HUES6 (cell line): Measurements from ENCODE around the gene BHMT.

Source experiments
- H3K27ac ChIP-seq: 2 replicates; pipeline ENCODE4 v1.7.0; 2013; ENCODE audit warnings: low read depth, mild to moderate bottlenecking, low read length, inconsistent platforms
- H3K27me3 ChIP-seq: 2 replicates; pipeline ENCODE4 v1.6.1; 2013; ENCODE audit warnings: low read length; ENCODE audit not compliant: control insufficient read depth, insufficient read depth
- H3K36me3 ChIP-seq: 2 replicates; pipeline ENCODE4 v1.6.1; 2013; ENCODE audit warnings: low read length; ENCODE audit not compliant: control insufficient read depth, insufficient read depth
- H3K4me1 ChIP-seq: 2 replicates; pipeline ENCODE4 v1.6.1; 2013; ENCODE audit warnings: low read length; ENCODE audit not compliant: control insufficient read depth, insufficient read depth
- H3K4me3 ChIP-seq: 2 replicates; pipeline ENCODE4 v1.5.1; 2013; ENCODE audit warnings: low read depth, low read length
- H3K9ac ChIP-seq: one replicate; pipeline ENCODE4 v1.6.1; 2013; ENCODE audit warnings: mild to moderate bottlenecking, low read length
- H3K9me3 ChIP-seq: 2 replicates; pipeline ENCODE4 v1.6.1; 2013; ENCODE audit warnings: low read depth, low read length; ENCODE audit not compliant: control insufficient read depth, insufficient read depth

Gene BHMT, protein sequence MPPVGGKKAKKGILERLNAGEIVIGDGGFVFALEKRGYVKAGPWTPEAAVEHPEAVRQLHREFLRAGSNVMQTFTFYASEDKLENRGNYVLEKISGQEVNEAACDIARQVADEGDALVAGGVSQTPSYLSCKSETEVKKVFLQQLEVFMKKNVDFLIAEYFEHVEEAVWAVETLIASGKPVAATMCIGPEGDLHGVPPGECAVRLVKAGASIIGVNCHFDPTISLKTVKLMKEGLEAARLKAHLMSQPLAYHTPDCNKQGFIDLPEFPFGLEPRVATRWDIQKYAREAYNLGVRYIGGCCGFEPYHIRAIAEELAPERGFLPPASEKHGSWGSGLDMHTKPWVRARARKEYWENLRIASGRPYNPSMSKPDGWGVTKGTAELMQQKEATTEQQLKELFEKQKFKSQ

GRCh38 chr5:79111387-79111959 is at the start of gene BHMT:
Gene BHMT, plus strand, starts transcription at chr5:79111809. Its CDS starts 77 bp downstream, at chr5:79111886.
- Histone ChIP-seq H3K27me3 (peaks cover 58% of the 10 kb centered on the region), H3K27ac (no peak within 1 kb of the TSS), H3K36me3 (no peaks in the 10 kb centered on the region), H3K9ac (no peak within 1 kb of the TSS), H3K9me3 (no peaks in the 10 kb centered on the region), H3K4me3 (peak within 1 kb of the TSS; percentile 70), H3K4me1 (no peaks in the 10 kb centered on the region)

DNA sequence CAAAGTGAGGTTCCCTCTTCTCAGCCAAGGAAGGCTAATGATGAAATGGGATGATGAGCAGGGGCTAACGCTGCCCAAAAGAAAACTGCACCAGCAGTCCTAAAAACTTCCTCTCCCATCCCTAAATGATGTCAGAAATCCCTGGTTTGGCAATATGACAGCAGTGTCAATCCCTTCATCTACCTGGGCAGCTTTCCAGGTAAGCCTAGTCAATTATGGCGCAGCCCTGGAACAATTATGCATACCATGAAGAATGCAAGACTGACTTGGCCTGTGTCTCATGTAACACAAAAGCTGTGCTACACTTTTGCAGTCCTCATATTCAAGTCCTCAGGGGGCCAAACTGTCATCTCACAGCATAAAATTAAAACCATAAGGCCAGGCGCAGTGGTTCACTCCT is 49.2 kb upstream of the BHMT start:
- Histone ChIP-seq H3K9me3 (no peaks in the 10 kb centered on the region), H3K4me3 (no peak overlapping the region), H3K4me1 (0 out of 2 replicates have a peak, but pooled peaks cover 3% of the 10 kb centered on the region), H3K27me3 (no peaks in the 10 kb centered on the region), H3K9ac (no peak overlapping the region), H3K27ac (no peak overlapping the region), H3K36me3 (no peaks in the 10 kb centered on the region)

DNA sequence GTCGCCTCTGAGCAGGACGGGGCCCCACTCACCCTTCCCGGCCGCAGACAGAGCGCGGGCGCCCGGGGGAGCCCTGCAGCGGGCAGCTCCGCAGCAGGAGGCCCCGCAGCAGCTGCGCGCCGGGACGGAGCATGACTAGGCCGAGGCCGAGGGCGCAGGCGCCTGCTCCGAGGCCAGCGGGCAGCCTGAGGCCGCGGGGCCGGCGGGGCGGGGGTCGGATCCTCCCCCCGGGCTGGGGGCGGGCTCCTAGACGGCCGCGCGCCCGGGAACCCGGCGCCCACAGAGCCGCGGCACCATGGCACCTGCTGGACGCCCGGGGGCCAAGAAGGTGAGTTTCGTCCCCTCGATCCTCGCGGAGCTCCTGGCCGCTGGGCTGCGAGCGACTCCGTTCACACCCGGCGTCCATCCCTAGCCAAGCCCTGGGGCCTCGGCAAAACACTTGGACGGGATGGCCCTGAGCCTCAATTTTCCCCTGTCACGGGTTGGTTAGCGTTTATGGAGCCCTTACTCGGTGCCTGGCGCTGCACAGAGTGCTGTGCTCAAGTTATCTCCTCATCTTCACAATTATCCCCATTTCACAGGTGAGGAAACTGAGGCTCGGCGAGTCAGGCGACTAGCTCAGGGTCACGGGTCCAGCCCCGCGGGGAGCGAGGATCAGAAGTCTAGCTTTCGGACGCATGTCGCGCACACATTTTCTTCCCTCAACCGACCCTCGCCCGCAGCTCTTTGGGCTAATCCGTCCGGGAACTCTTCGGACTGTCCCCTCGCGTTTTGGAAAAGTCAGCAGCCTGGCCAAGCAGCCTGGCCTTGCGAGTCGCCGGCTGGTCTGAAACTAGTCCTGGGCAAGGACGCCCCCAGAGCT is 41.9 kb upstream of the BHMT start, which contains the start of the genes BHMT2 and DMGDH:
BHMT2 (plus strand) TSS at position 280 of the 862 bp plus-strand sequence; CDS start at position 296, 16 bp downstream.
DMGDH (minus strand) TSS at position 187 of the 862 bp plus-strand sequence; CDS start at position 133, 54 bp downstream.
- H3K4me3 ChIP-seq = peak within 1 kb of the TSS; percentile 32; the same call in 1 of the 2 replicates

DNA sequence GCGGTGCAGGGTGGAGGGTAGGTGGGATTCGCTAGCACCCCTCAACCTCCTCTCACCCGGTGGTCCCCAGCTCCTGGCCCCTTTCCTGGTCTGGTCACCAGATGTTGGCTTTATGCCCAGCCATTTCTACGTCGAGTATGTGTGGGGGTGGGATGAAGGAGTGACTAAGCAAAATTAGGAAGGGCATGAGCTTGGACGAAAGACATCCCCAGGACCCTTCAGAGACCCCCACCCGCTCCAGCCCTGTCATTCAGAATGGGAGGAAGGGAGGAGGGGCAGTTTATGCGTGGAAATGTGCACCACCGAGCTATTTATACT is 41.3 kb upstream of the BHMT start:
- Histone ChIP-seq H3K27ac (no peak overlapping the region), H3K9me3 (peaks cover 8% of the 10 kb centered on the region), H3K9ac (no peak overlapping the region), H3K4me1 (peaks cover 5% of the 10 kb centered on the region; the same call in 1 of the 2 replicates), H3K36me3 (no peaks in the 10 kb centered on the region), H3K27me3 (no peaks in the 10 kb centered on the region), H3K4me3 (no peak overlapping the region)

More for the DNA sequence above, 41.9 kb upstream of the BHMT start, which contains the start of the genes BHMT2 and DMGDH:
- Histone ChIP-seq H3K9me3 (peaks cover 8% of the 10 kb centered on the region), H3K9ac (no peak within 1 kb of the TSS), H3K27me3 (no peaks in the 10 kb centered on the region), H3K36me3 (no peaks in the 10 kb centered on the region), H3K4me1 (peaks cover 5% of the 10 kb centered on the region; the same call in 1 of the 2 replicates), H3K27ac (no peak within 1 kb of the TSS)

GRCh38 chr5:79074641-79075040 is 37.0 kb upstream of the BHMT start:
- Histone ChIP-seq H3K36me3 (no peaks in the 10 kb centered on the region), H3K4me1 (peaks cover 5% of the 10 kb centered on the region; the same call in 1 of the 2 replicates), H3K27ac (no peak overlapping the region), H3K9ac (no peak overlapping the region), H3K9me3 (peaks cover 8% of the 10 kb centered on the region), H3K27me3 (no peaks in the 10 kb centered on the region), H3K4me3 (no peak overlapping the region)

- H3K36me3 ChIP-seq = no peaks in the 10 kb centered on the region
- no peak overlapping the region for H3K27ac ChIP-seq
- H3K9ac ChIP-seq = no peak overlapping the region
- H3K4me1 ChIP-seq = no peaks in the 10 kb centered on the region
- no peaks in the 10 kb centered on the region for H3K27me3 ChIP-seq
- peaks cover 8% of the 10 kb centered on the region for H3K9me3 ChIP-seq
- no peak overlapping the region for H3K4me3 ChIP-seq
Measured at GRCh38 chr5:79075646-79076426, 35.8 kb upstream of the BHMT start.

- Histone ChIP-seq H3K9ac (no peak overlapping the region), H3K27ac (no peak overlapping the region), H3K27me3 (no peaks in the 10 kb centered on the region), H3K4me3 (no peak overlapping the region), H3K36me3 (no peaks in the 10 kb centered on the region), H3K9me3 (peaks cover 8% of the 10 kb centered on the region), H3K4me1 (no peaks in the 10 kb centered on the region)
Measured at GRCh38 chr5:79076819-79077218, 34.8 kb upstream of the BHMT start.

- Histone ChIP-seq H3K9ac (no peak overlapping the region), H3K4me3 (no peak overlapping the region), H3K36me3 (no peaks in the 10 kb centered on the region), H3K27me3 (no peaks in the 10 kb centered on the region), H3K27ac (no peak overlapping the region), H3K9me3 (peaks cover 8% of the 10 kb centered on the region), H3K4me1 (no peaks in the 10 kb centered on the region)
Measured at GRCh38 chr5:79077680-79078365, 33.8 kb upstream of the BHMT start.

DNA sequence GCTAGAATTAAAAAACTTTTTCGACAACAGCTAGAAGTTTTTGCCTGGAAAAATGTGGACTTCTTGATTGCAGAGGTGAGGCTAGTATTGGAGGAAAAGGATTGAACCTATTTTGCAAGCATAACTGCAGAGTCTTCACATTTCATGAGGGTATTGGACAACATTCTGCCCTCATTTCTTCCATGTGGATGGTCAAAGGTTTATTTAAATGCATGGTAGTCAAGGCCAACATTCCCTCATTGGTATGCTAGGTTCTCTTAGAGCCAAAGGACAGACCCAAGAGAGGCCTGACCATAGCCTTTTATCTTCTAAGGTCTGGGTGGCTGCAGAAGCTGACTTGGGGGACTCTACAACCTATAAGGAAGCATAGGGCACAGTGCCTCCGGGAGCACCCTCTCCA is 30.8 kb upstream of the BHMT start:
- Histone ChIP-seq H3K9ac (no peak overlapping the region), H3K36me3 (no peaks in the 10 kb centered on the region), H3K27ac (no peak overlapping the region), H3K4me3 (no peak overlapping the region), H3K9me3 (no peaks in the 10 kb centered on the region), H3K27me3 (no peaks in the 10 kb centered on the region), H3K4me1 (no peaks in the 10 kb centered on the region)

GRCh38 chr5:79081779-79082178 is 29.8 kb upstream of the BHMT start:
- H3K4me3 ChIP-seq = no peak overlapping the region
- H3K9ac ChIP-seq = no peak overlapping the region
- no peaks in the 10 kb centered on the region for H3K4me1 ChIP-seq
- H3K27ac ChIP-seq = no peak overlapping the region
- H3K27me3 ChIP-seq = no peaks in the 10 kb centered on the region
- H3K9me3 ChIP-seq = no peaks in the 10 kb centered on the region
- no peaks in the 10 kb centered on the region for H3K36me3 ChIP-seq
